ENCODE data around the gene SACM1L.

SACM1L gene

GRCh38 chr3:45719655-45720487 is 30.7 kb downstream of the SACM1L start:
- intact Hi-C loops (cut with micrococcal nuclease), result no loop called here
- Mint-ChIP-seq H3K27me3 (no peaks in the 10 kb centered on the region), H3K36me3 (ENCODE audit: low read depth) (peaks cover 73% of the 10 kb centered on the region), H3K4me3 (no peak overlapping the region), H3K9me3 (no peaks in the 10 kb centered on the region), H3K27ac (peak overlapping the region; percentile 5), H3K4me1 (ENCODE audit: low read depth) (peaks cover 14% of the 10 kb centered on the region)

- Mint-ChIP-seq H3K4me3 (no peak overlapping the region), H3K4me1 (ENCODE audit: low read depth) (peaks cover 42% of the 10 kb centered on the region), H3K9me3 (no peaks in the 10 kb centered on the region), H3K27me3 (no peaks in the 10 kb centered on the region), H3K36me3 (ENCODE audit: low read depth) (peaks cover 75% of the 10 kb centered on the region), H3K27ac (peak overlapping the region; percentile 53)
- intact Hi-C loops (cut with micrococcal nuclease), result no loop called here
Measured at GRCh38 chr3:45724911-45725310, 35.7 kb downstream of the SACM1L start.

DNA sequence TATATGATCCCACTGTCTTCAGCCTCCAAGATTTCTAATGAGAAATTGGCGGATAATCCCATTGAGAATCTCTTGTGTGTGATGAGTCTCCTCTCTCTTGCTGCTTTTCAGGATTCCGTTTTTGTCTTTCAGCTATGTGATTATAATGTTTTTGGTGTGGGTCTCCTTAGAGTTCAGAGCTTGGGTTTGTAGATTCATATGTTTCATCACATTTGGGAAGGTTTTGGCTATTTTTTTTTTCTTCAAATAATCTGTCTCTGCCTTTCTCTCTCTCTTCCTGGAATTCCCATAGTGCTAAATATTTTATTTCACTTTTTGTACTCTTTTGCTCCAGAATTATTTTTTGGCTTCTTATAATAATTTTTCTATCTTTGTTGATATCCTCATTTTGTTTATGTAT is 40.4 kb downstream of the SACM1L start:
- Mint-ChIP-seq H3K4me1 (ENCODE audit: low read depth) (peaks cover 33% of the 10 kb centered on the region), H3K9me3 (no peaks in the 10 kb centered on the region), H3K27me3 (no peaks in the 10 kb centered on the region), H3K27ac (no peak overlapping the region), H3K4me3 (no peak overlapping the region), H3K36me3 (ENCODE audit: low read depth) (peaks cover 82% of the 10 kb centered on the region)
- intact Hi-C loops (cut with micrococcal nuclease), result no loop called here

DNA sequence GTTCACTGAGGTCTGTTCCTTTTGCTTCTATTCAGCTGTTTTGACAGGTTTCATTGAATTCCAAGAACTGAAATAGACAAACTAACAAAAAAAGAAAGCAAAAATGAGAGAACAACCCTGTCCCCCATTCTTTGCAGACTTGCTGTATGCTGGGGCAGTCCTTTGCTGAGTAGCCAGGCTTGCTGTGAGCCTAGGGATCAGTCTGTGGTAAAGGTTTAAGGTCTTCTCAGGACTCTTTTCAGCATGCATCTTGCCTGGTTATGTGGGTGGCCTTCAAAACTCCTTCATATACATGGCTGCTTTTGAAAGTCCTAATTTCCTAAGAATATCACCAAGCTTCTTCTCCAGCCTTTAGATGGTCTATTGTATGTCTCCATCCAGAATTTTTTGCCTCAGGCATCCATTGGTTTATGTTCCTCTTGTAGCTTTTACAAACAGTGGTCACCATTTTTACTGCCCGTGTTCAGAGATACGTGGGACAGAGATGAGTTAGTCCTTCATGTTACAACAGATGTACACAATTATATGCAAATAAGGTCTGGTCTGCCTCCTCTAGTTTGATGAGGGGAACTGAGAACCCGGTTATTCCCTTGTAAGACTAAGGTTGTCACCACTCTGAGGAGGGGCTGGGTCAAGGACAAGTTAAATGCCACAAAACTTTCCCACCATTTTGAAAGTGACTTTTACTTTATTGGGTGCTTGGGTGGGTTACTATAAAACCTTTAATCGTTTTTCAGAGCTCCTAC is 41.4 kb downstream of the SACM1L start:
- Mint-ChIP-seq H3K36me3 (ENCODE audit: low read depth) (peaks cover 87% of the 10 kb centered on the region), H3K4me1 (ENCODE audit: low read depth) (peaks cover 26% of the 10 kb centered on the region), H3K27ac (no peak overlapping the region), H3K27me3 (no peaks in the 10 kb centered on the region), H3K4me3 (no peak overlapping the region), H3K9me3 (no peaks in the 10 kb centered on the region)
- intact Hi-C loops (cut with micrococcal nuclease), result no loop called here

DNA sequence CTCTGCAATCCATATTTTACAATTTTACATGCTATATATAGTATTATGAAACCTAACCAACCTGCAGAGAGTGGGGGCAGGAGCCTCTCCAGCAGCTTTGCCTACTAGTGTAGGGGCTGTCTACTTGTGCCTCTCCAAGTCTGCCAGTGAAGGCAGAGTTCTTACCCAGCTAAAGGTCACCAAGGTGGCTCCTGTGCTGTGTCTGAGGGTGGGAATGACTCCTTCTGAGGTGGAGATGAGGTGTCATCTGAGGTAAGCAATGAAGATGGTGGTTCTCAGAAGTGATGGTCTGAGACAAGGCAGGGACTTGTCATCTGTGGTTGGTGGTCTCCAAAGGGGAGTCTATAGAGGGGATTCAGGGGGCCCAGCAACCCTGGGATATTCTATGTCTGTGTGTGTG is 47.5 kb downstream of the SACM1L start:
- intact Hi-C loops (cut with micrococcal nuclease), result no loop called here
- Mint-ChIP-seq H3K36me3 (ENCODE audit: low read depth) (peaks cover 96% of the 10 kb centered on the region), H3K9me3 (no peaks in the 10 kb centered on the region), H3K4me3 (no peak overlapping the region), H3K27ac (no peak overlapping the region), H3K4me1 (ENCODE audit: low read depth) (peaks cover 9% of the 10 kb centered on the region), H3K27me3 (no peaks in the 10 kb centered on the region)

- H3K27ac Mint-ChIP-seq, result no peak overlapping the region
- no peaks in the 10 kb centered on the region for H3K27me3 Mint-ChIP-seq
Measured at GRCh38 chr3:45737234-45737633, 48.0 kb downstream of the SACM1L start.

GRCh38 chr3:45739991-45740390 is 50.8 kb downstream of the SACM1L start:
- intact Hi-C loops (cut with micrococcal nuclease), result no loop called here
- Mint-ChIP-seq H3K36me3 (ENCODE audit: low read depth) (peaks cover 89% of the 10 kb centered on the region), H3K4me3 (no peak overlapping the region), H3K27me3 (no peaks in the 10 kb centered on the region), H3K4me1 (ENCODE audit: low read depth) (peaks cover 17% of the 10 kb centered on the region), H3K27ac (no peak overlapping the region), H3K9me3 (no peaks in the 10 kb centered on the region)

More at GRCh38 chr3:45737234-45737633, 48.0 kb downstream of the SACM1L start:
- Mint-ChIP-seq H3K4me3 (no peak overlapping the region), H3K9me3 (no peaks in the 10 kb centered on the region), H3K4me1 (ENCODE audit: low read depth) (peaks cover 14% of the 10 kb centered on the region), H3K36me3 (ENCODE audit: low read depth) (peaks cover 95% of the 10 kb centered on the region)
- intact Hi-C loops (cut with micrococcal nuclease), result no loop called here

- H3K9me3 Mint-ChIP-seq, result no peaks in the 10 kb centered on the region
- H3K36me3 Mint-ChIP-seq (ENCODE audit: low read depth), result peaks cover 89% of the 10 kb centered on the region
- H3K27ac Mint-ChIP-seq, result no peak overlapping the region
- H3K4me1 Mint-ChIP-seq (ENCODE audit: low read depth), result peaks cover 17% of the 10 kb centered on the region
- no peak overlapping the region for H3K4me3 Mint-ChIP-seq
- intact Hi-C loops (cut with micrococcal nuclease), result no loop called here
- H3K27me3 Mint-ChIP-seq, result no peaks in the 10 kb centered on the region
Measured at GRCh38 chr3:45741247-45741646, 52.1 kb downstream of the SACM1L start.

DNA sequence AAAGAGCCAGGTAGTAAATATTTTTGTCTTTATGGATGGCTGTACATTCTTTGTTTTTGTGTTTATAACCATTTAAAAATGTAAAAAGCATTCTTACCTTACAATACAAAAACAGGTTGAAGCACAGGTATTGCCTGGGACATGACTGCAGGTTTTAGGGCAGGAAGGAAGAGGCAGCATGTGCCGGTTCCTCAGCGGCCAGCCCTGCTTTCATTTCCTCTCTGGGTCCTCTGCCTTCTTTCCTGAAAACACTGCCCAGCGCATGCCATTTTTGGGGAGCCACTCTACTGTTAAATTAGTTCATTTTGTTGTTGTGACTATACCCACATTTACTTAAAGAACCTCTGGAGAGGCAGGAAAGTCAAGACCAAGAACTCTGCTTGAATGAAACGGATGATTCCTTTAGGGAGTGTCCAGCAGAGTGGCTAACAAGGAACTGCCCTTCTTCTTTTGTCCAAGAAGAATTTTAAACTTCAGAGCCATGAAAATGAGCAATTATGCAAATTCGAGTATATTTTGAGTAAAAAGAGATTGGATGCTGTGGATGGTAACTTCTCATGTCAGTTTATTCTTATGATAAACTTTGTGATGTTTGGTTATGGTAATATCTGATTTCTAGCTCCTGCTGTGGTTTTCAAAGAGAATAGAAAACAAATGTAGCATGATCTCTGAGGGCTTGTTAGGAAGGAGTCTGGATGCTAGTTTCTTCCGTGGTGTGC is 52.7 kb downstream of the SACM1L start:
- H3K27me3 Mint-ChIP-seq, result no peaks in the 10 kb centered on the region
- peaks cover 17% of the 10 kb centered on the region for H3K4me1 Mint-ChIP-seq (ENCODE audit: low read depth)
- intact Hi-C loops (cut with micrococcal nuclease), result no loop called here
- H3K36me3 Mint-ChIP-seq (ENCODE audit: low read depth), result peaks cover 89% of the 10 kb centered on the region
- H3K9me3 Mint-ChIP-seq, result no peaks in the 10 kb centered on the region
- H3K27ac Mint-ChIP-seq, result no peak overlapping the region
- H3K4me3 Mint-ChIP-seq, result no peak overlapping the region

- no peak overlapping the region for H3K4me3 Mint-ChIP-seq
- no peak overlapping the region for H3K27ac Mint-ChIP-seq
- H3K36me3 Mint-ChIP-seq (ENCODE audit: low read depth), result peaks cover 89% of the 10 kb centered on the region
- no peaks in the 10 kb centered on the region for H3K9me3 Mint-ChIP-seq
- intact Hi-C loops (cut with micrococcal nuclease), result no loop called here
- H3K4me1 Mint-ChIP-seq (ENCODE audit: low read depth), result peaks cover 17% of the 10 kb centered on the region
- no peaks in the 10 kb centered on the region for H3K27me3 Mint-ChIP-seq
Measured at GRCh38 chr3:45742461-45743089, 53.4 kb downstream of the SACM1L start.

DNA sequence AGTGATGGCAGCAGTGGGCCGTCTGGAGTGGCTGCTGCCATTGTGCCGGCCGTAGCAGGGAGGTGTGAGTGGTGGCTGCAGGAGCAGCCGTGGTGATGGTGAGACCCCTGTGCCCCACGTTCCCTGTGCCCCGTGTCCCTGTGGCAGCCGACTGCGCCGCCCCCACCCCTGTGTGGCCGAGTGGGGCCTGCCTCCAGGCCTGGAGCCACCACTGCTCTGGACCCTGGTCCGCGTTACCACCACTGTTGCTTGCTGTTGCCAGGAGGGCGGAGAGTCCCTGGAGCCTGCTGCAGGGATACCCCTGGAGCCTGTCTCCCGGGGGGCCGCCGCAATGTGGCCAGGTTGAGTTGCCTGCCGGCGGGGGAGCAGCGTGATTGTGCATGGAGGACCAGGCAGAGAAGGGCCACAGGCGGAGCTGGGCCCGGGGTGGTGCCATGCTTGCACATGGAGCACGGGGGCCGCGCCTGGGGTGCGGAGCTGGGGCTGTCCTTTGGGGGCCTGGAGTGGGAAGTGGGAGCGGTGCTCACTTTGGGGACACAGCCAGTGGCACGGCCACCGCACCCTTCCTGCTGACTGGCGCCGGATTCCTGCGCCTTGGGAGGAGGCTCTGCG is 57.1 kb downstream of the SACM1L start:
- Mint-ChIP-seq H3K4me1 (ENCODE audit: low read depth) (peaks cover 13% of the 10 kb centered on the region), H3K4me3 (no peak overlapping the region), H3K36me3 (ENCODE audit: low read depth) (peaks cover 68% of the 10 kb centered on the region)

DNA sequence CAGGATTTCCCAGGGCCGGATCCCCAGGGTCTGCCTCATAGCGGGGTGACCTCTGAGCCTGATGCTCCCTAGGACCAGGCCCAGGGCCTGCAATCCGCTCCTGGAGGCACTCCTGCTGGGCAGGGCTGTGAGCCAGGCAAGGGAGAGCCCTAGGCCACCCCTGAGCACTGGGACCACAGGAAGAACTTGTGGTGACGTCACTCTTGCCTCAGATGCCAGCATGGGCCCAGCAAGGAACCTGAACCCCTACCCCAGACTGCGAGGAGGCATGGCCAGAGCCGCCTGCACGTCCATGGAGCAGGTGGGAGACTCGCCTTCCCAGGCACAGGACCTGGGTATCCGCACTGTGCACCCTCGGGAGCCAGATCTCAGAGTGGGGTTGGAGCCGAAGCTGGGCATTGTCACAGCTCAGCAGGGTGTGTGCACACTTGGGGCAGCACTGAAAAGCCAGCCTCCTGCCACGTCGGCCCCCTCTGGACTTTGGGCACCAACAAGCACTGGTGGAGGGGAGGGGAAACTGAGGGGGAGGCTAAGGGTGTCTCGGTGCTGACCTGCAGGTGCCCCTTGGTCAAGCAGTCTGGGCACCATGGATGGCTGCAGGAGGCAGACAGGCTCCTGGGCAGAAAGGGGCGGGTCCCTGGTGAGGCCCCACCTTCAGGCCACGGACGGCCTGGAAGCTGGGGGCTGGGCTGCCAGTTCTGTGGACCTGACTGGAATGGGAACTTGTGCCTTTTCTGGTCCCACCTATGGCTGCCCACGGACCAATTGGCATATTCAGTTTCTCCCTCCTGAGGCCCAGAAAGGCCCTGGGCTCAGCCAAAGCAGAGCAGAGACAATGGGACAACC is 57.8 kb downstream of the SACM1L start:
- Mint-ChIP-seq H3K4me1 (ENCODE audit: low read depth) (peaks cover 5% of the 10 kb centered on the region), H3K36me3 (ENCODE audit: low read depth) (peaks cover 62% of the 10 kb centered on the region), H3K4me3 (no peak overlapping the region), H3K9me3 (peaks cover 9% of the 10 kb centered on the region), H3K27me3 (no peaks in the 10 kb centered on the region), H3K27ac (no peak overlapping the region)
- intact Hi-C loops (cut with micrococcal nuclease), result no loop called here

More for the DNA sequence above, 57.1 kb downstream of the SACM1L start:
- intact Hi-C loops (cut with micrococcal nuclease), result no loop called here
- Mint-ChIP-seq H3K27me3 (no peaks in the 10 kb centered on the region), H3K9me3 (peaks cover 9% of the 10 kb centered on the region), H3K27ac (no peak overlapping the region)

- Mint-ChIP-seq H3K36me3 (ENCODE audit: low read depth) (peaks cover 54% of the 10 kb centered on the region), H3K27me3 (no peaks in the 10 kb centered on the region), H3K27ac (no peak overlapping the region), H3K4me3 (no peak overlapping the region), H3K4me1 (ENCODE audit: low read depth) (no peaks in the 10 kb centered on the region), H3K9me3 (peaks cover 9% of the 10 kb centered on the region)
- intact Hi-C loops (cut with micrococcal nuclease), result no loop called here
Measured at GRCh38 chr3:45748068-45748467, 58.9 kb downstream of the SACM1L start.

Measured in dendritic cell treated with granulocyte-macrophage colony-stimulating factor and Interleukin-4, amounts not matched to agents 40 ng/mL and 50 ng/mL, for 4 days (primary cell).